GM12878 (cell line): ENCODE data around the gene CPD. TPM values are rescaled to one million over a fixed set of nuclear protein-coding genes. Genes with fewer than 3 reads are reported as not detected.

ENCODE experiments used
- ATAC-seq: fragments of 200-7000 bp; cut with Tn5 transposase; 3 replicates; pipeline ENCODE4 v1.9.1; 2020; ENCODE audit warnings: mild to moderate bottlenecking, moderate library complexity
- BruUV-seq: library from RNA; stranded (reverse); fragments of 400-500 nt; replicated peaks from 2 replicates; lab custom pipeline; 2021; lab: Mats Ljungman, UMichigan
- CTCF ChIA-PET: fragments of 300-600 bp; sonication (Branson Sonifier 250); formaldehyde crosslinking; extraction: SDS; loops from one replicate; lab custom pipeline; 2021; ENCODE audit warnings: inconsistent platforms; lab: Yijun Ruan, JAX
- POLR2A ChIA-PET: fragments of 350-600 bp; formaldehyde crosslinking; extraction: SDS; loops from one replicate; lab custom pipeline; 2021; ENCODE audit warnings: inconsistent platforms; lab: Charles Lee
- RAD21 ChIA-PET: fragments of 300-600 bp; sonication (Branson Sonifier 250); formaldehyde crosslinking; loops from one replicate; lab custom pipeline; 2023; ENCODE audit warnings: antibody characterized with exemption; ENCODE audit not compliant: unreplicated experiment; lab: Charles Lee
- SMC1A ChIA-PET: fragments of 300-600 bp; sonication (Branson Sonifier 250); formaldehyde crosslinking; loops from one replicate; lab custom pipeline; 2023; ENCODE audit not compliant: unreplicated experiment, uncharacterized antibody; lab: Charles Lee
- DNase-seq: peaks from one replicate; pipeline ENCODE4 v3.0.0-alpha.2; 2011; ENCODE audit warnings: low read depth, low spot score
- FAIRE-seq: peaks from 3 replicates; lab custom pipeline; 2011; peaks lifted over from hg19 to GRCh38; lab: Jason Lieb, UNC
- H2AFZ ChIP-seq: 2 replicates; pipeline ENCODE4 v1.6.0; 2011; ENCODE audit warnings: low read depth, low read length, control low read depth; ENCODE audit not compliant: control insufficient read depth
- H3K27ac ChIP-seq: 2 replicates; pipeline ENCODE4 v1.5.1; 2011; ENCODE audit warnings: control low read depth; ENCODE audit not compliant: control insufficient read depth, insufficient read depth
- H3K27me3 ChIP-seq, 2 experiments: replicated peaks in 1 of 2; 2 replicates each; pipeline versions ENCODE4 v1.6.0 to v1.6.1; 2011; ENCODE audit warnings: low read length in 1 of 2; ENCODE audit not compliant: control insufficient read depth in 2 of 2, insufficient read depth in 2 of 2
- H3K36me3 ChIP-seq, 2 experiments: 2 replicates each; pipeline ENCODE4 v1.5.1; 2011; ENCODE audit warnings: low read length in 1 of 2; ENCODE audit not compliant: control insufficient read depth in 2 of 2, insufficient read depth in 2 of 2
- H3K4me1 ChIP-seq: 2 replicates; pipeline ENCODE4 v1.6.1; 2011; ENCODE audit warnings: mild to moderate bottlenecking, low read length, moderate library complexity, mixed read lengths; ENCODE audit not compliant: control insufficient read depth, insufficient read depth
- H3K4me2 ChIP-seq: 2 replicates; pipeline ENCODE4 v1.6.0; 2011; ENCODE audit warnings: control low read depth; ENCODE audit not compliant: control insufficient read depth, insufficient read depth
- H3K4me3 ChIP-seq: fragments of 200-600 bp; sonication (generic); 2 replicates; pipeline ENCODE4 v1.5.1; 2016
- H3K79me2 ChIP-seq: 2 replicates; pipeline ENCODE4 v1.6.0; 2011; ENCODE audit warnings: low read length; ENCODE audit not compliant: control insufficient read depth, insufficient read depth
- H3K9ac ChIP-seq: 2 replicates; pipeline ENCODE4 v1.8.0; 2011; ENCODE audit warnings: low read length, control low read depth, mixed read lengths; ENCODE audit not compliant: control insufficient read depth, insufficient read depth
- H3K9me3 ChIP-seq: replicated peaks from 3 replicates; pipeline ENCODE4 v1.5.1; 2011; ENCODE audit warnings: mild to moderate bottlenecking, low read length; ENCODE audit not compliant: control insufficient read depth, insufficient read depth
- H4K20me1 ChIP-seq: 2 replicates; pipeline ENCODE4 v1.6.0; 2011; ENCODE audit not compliant: control insufficient read depth, insufficient read depth
- ATF3 ChIP-seq: IDR thresholded peaks from 2 replicates; pipeline ENCODE4 v1.6.1; 2011; ENCODE audit warnings: low read depth, mild to moderate bottlenecking, low read length, moderate library complexity, borderline replicate concordance; ENCODE audit errors: extremely low read depth
- CTCF ChIP-seq, 3 experiments: IDR thresholded peaks in 2 of 3; conservative IDR thresholded peaks in 1 of 3; 2 replicates each; pipeline ENCODE4 v1.5.1; 2011; ENCODE audit warnings: low read depth in 3 of 3, low read length in 3 of 3, mild to moderate bottlenecking in 3 of 3, control low read depth in 2 of 3, moderate library complexity in 2 of 3, inconsistent platforms in 1 of 3, mixed read lengths in 1 of 3; ENCODE audit not compliant: control insufficient read depth in 2 of 3, insufficient read depth in 1 of 3; ENCODE audit errors: extremely low read depth in 1 of 3
- CUX1 ChIP-seq: IDR thresholded peaks from 2 replicates; pipeline ENCODE4 v1.6.1; 2012; ENCODE audit warnings: improper control_type of control experiment, low read depth, low read length; ENCODE audit not compliant: insufficient replicate concordance
- HDAC2 ChIP-seq: fragments of 200-600 bp; sonication (generic); IDR thresholded peaks from 2 replicates; pipeline ENCODE4 v1.6.1; 2017
- IKZF2 ChIP-seq, 2 experiments: fragments of 450-650 bp; IDR thresholded peaks; 2 replicates each; pipeline ENCODE4 v1.6.1; 2017; ENCODE audit warnings: mild to moderate bottlenecking in 2 of 2, moderate library complexity in 2 of 2
- JUNB ChIP-seq: IDR thresholded peaks from 2 replicates; pipeline ENCODE4 v1.6.1; 2016; ENCODE audit warnings: antibody characterized with exemption, mild to moderate bottlenecking
- MXI1 ChIP-seq: fragments of 150-350 bp; IDR thresholded peaks from 2 replicates; pipeline ENCODE4 v1.6.1; 2011; ENCODE audit warnings: low read depth, mild to moderate bottlenecking, inconsistent platforms, low read length, improper control_type of control experiment
- MYB ChIP-seq: fragments of 150-350 bp; IDR thresholded peaks from 2 replicates; pipeline ENCODE4 v1.6.1; 2014; ENCODE audit warnings: mild to moderate bottlenecking, low read depth, low read length, borderline replicate concordance
- POLR2A ChIP-seq: IDR thresholded peaks from 2 replicates; pipeline ENCODE4 v1.6.1; 2011; ENCODE audit warnings: low read depth, mild to moderate bottlenecking, low read length
- POLR2AphosphoS2 ChIP-seq: IDR thresholded peaks from 2 replicates; pipeline ENCODE4 v1.6.1; 2011; ENCODE audit warnings: low read depth, mild to moderate bottlenecking, low read length, improper control_type of control experiment, moderate library complexity
- SREBF1 ChIP-seq: IDR thresholded peaks from 2 replicates; pipeline ENCODE4 v1.6.1; 2012; ENCODE audit warnings: mild to moderate bottlenecking, low read length
- STAT1 ChIP-seq: fragments of 450-650 bp; conservative IDR thresholded peaks from 2 replicates; pipeline ENCODE4 v1.6.1; 2014; ENCODE audit warnings: antibody characterized with exemption, mild to moderate bottlenecking
- YBX1 ChIP-seq: fragments of 450-650 bp; IDR thresholded peaks from 2 replicates; pipeline ENCODE4 v1.6.1; 2016; ENCODE audit warnings: antibody characterized with exemption
- ZNF217 ChIP-seq: fragments of 450-650 bp; IDR thresholded peaks from 2 replicates; pipeline ENCODE4 v1.6.1; 2017; ENCODE audit warnings: antibody characterized with exemption, mild to moderate bottlenecking
- ZNF274 ChIP-seq: IDR thresholded peaks from one replicate; pipeline ENCODE4 v1.8.0; 2011; ENCODE audit not compliant: insufficient read length, insufficient read depth
- ZNF384 ChIP-seq: IDR thresholded peaks from 2 replicates; pipeline ENCODE4 v1.6.1; 2012; ENCODE audit warnings: low read depth, mild to moderate bottlenecking, low read length, improper control_type of control experiment, borderline replicate concordance
- ZNF622 ChIP-seq: fragments of 450-650 bp; IDR thresholded peaks from 2 replicates; pipeline ENCODE4 v1.6.1; 2017; ENCODE audit warnings: mild to moderate bottlenecking, inconsistent platforms
- in situ Hi-C: fragments of 300-500 bp; cut with MboI; formaldehyde crosslinking; loops from 9 replicates; pipeline ENCODE4 v1.14.3; 2018; ENCODE audit warnings: mixed read lengths
- intact Hi-C: fragments of 100-400 bp; cut with micrococcal nuclease; formaldehyde crosslinking; loops from one replicate; pipeline ENCODE4 v1.14.2; 2022; ENCODE audit not compliant: unreplicated experiment
- polyA plus RNA-seq, 11 experiments: library from polyadenylated mRNA; depleted of rRNA in 4 of 11; unstranded in 6 of 11; stranded (reverse) in 5 of 11; fragments of >200 nt; fragmentation: Nextera tagmentation in 4 of 11; fragmentation: Illumina TruSeq in 1 of 11; extraction: Ambion mirVana in 4 of 11; extraction: Trizol in 1 of 11; gene quantifications; 1 replicate in 1 of 11; 2 replicates in 10 of 11; pipeline versions ENCODE4 v1.2.1 to v1.2.3, GENCODE V29; 2011 to 2016; ENCODE audit warnings: inconsistent platforms in 2 of 11, missing spikeins in 2 of 11, low read depth in 1 of 11
- total RNA-seq, 4 experiments: library from RNA; depleted of rRNA in 3 of 4; stranded (reverse); fragments of >200 nt in 3 of 4; fragmentation: Illumina TruSeq in 1 of 4; extraction: Trizol in 1 of 4; gene quantifications; 2 replicates each; pipeline versions ENCODE4 v1.2.1 to v1.2.3, GENCODE V29; 2013 to 2021

CPD gene
- total and polyA plus RNA-seq, 10 of the 15 experiments (the other 5 are each of a cell fraction or from before 2014, with no cell fraction given): 3.5 to 24.2 (median 15.7) TPM

- H3K4me3 ChIP-seq: no peak overlapping the region
- intact Hi-C loops (no loop called here), in situ Hi-C loops (no loop called here)
- no peak overlapping the region for H2AFZ ChIP-seq
- no peak overlapping the region for H3K27ac ChIP-seq
- no peaks in the 10 kb centered on the region for H3K27me3 ChIP-seq
- H3K36me3 ChIP-seq: no peaks in the 10 kb centered on the region; a peak in 1 of 4 replicates
- H4K20me1 ChIP-seq: no peaks in the 10 kb centered on the region
- no peak overlapping the region for H3K9ac ChIP-seq
- BruUV-seq: no TSS peak
- no peaks in the 10 kb centered on the region for H3K79me2 ChIP-seq
- CTCF ChIA-PET: no interaction called here
- no peak overlapping the region for H3K4me2 ChIP-seq
- no peaks in the 10 kb centered on the region for H3K4me1 ChIP-seq
- FAIRE-seq (no peak), DNase-seq (no peak), ATAC-seq (no peak)
- RAD21 ChIA-PET: no interaction called here
- no peaks in the 10 kb centered on the region for H3K9me3 ChIP-seq
- TF ChIP-seq CTCF (IDR thresholded peaks at IDR 0.05 in 2 of 3, conservative IDR thresholded peaks at IDR 0.05 in 1 of 3; ENCODE audit: control insufficient read depth in 2 of 3, extremely low read depth in 1 of 3, insufficient read depth in 1 of 3, low read depth in 3 of 3, low read length in 3 of 3): no peak
- no peak for TF ChIP-seq STAT1
- no peak for TF ChIP-seq CUX1
- no peak for TF ChIP-seq ZNF384
- no peak for TF ChIP-seq POLR2AphosphoS2
- no peak for TF ChIP-seq YBX1
- TF ChIP-seq MXI1: no peak
- TF ChIP-seq ZNF622: no peak
- TF ChIP-seq IKZF2 (IDR thresholded peaks at IDR 0.05): no peak
- TF ChIP-seq SREBF1: no peak
- TF ChIP-seq HDAC2: no peak
- no peak for TF ChIP-seq ATF3
- TF ChIP-seq MYB: no peak
- TF ChIP-seq POLR2A: no peak
- no peak for TF ChIP-seq ZNF217
- no peak for TF ChIP-seq ZNF274
- TF ChIP-seq JUNB: no peak
- SMC1A ChIA-PET: interaction anchor here (1.1 to 1.6 kb wide), 2 partner anchors 15 to 16 kb away, joined by 3 read pairs; no protein-coding TSS in a partner anchor
- POLR2A ChIA-PET: no interaction called here
Measured at GRCh38 chr17:30422171-30422570, 43.4 kb downstream of the CPD start.
